ENCODE data around the gene ITGB6.

The ITGB6 gene

DNA sequence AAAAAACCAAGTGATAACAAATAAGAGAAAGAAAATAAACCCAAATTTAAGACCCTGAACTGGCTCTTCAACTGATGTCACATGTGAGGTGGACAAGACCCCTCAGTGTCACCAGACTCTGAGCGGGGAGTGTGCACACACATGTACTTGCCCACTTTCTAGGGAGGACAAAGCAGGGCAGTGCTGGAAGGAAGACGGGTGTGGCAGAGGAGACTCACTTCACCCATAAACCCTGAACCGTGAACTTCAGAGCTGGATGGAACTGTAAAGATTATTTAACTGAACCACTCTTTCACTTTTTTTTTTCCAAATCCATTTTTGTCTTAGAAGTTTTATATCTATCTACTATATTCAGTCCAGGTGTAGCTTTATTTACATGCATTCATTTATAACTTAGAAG lies 149.9 kb downstream of the ITGB6 start:
- DNase-seq (ENCODE audit: low spot score) = no peak

Measured in hepatic stellate cell (primary cell).